Keratinocyte (primary cell): ENCODE results near the gene YAF2. TPM values are rescaled to one million over a fixed set of nuclear protein-coding genes. Genes with fewer than 3 reads are reported as not detected.

ENCODE experiments used
- DNase-seq: peaks from one replicate; pipeline ENCODE4 v3.0.0-alpha.2; 2011; ENCODE audit warnings: low read depth, missing footprints, low spot score
- FAIRE-seq: peaks from 2 replicates; lab custom pipeline; 2011; peaks lifted over from hg19 to GRCh38; lab: Jason Lieb, UNC
- H2AFZ ChIP-seq: 2 replicates; pipeline ENCODE4 v1.6.0; 2012; ENCODE audit warnings: low read length, control low read depth, inconsistent platforms; ENCODE audit not compliant: control insufficient read depth
- H3K27ac ChIP-seq: 2 replicates; pipeline ENCODE4 v1.5.1; 2011; ENCODE audit warnings: low read length; ENCODE audit not compliant: control insufficient read depth, insufficient read depth
- H3K27me3 ChIP-seq: 3 replicates; pipeline ENCODE4 v1.6.0; 2011; ENCODE audit warnings: low read length; ENCODE audit not compliant: control insufficient read depth, insufficient read depth; ENCODE audit errors: extremely low read depth
- H3K36me3 ChIP-seq, 2 experiments: 2 replicates in 1 of 2; 3 replicates in 1 of 2; pipeline ENCODE4 v1.5.1; 2011; ENCODE audit warnings: low read length in 2 of 2, mild to moderate bottlenecking in 1 of 2; ENCODE audit not compliant: control insufficient read depth in 2 of 2, insufficient read depth in 2 of 2; ENCODE audit errors: extremely low read depth in 1 of 2
- H3K4me1 ChIP-seq: 3 replicates; pipeline ENCODE4 v1.5.1; 2011; ENCODE audit warnings: low read length; ENCODE audit not compliant: control insufficient read depth, insufficient read depth; ENCODE audit errors: extremely low read depth
- H3K4me2 ChIP-seq: 3 replicates; pipeline ENCODE4 v1.6.0; 2011; ENCODE audit warnings: low read depth, low read length; ENCODE audit not compliant: control insufficient read depth, insufficient read depth; ENCODE audit errors: extremely low read depth
- H3K4me3 ChIP-seq, 3 experiments: fragments of 200-600 bp in 1 of 3; sonication (generic) in 1 of 3; 2 replicates in 2 of 3; 3 replicates in 1 of 3; pipeline ENCODE4 v1.5.1; 2011 to 2016; ENCODE audit warnings: low read length in 3 of 3, mild to moderate bottlenecking in 3 of 3, control low read depth in 2 of 3, inconsistent platforms in 1 of 3, low read depth in 1 of 3, mixed read lengths in 1 of 3, mixed run types in 1 of 3, moderate library complexity in 1 of 3; ENCODE audit not compliant: control insufficient read depth in 2 of 3, insufficient read depth in 2 of 3; ENCODE audit errors: extremely low read depth in 1 of 3
- H3K79me2 ChIP-seq: 2 replicates; pipeline ENCODE4 v1.6.0; 2012; ENCODE audit warnings: low read length; ENCODE audit not compliant: control insufficient read depth, insufficient read depth
- H3K9ac ChIP-seq: 3 replicates; pipeline ENCODE4 v1.6.0; 2011; ENCODE audit warnings: low read length; ENCODE audit not compliant: control insufficient read depth, insufficient read depth; ENCODE audit errors: extremely low read depth
- H3K9me1 ChIP-seq: 3 replicates; pipeline ENCODE4 v1.6.0; 2011; ENCODE audit warnings: low read length; ENCODE audit not compliant: control insufficient read depth, insufficient read depth; ENCODE audit errors: extremely low read depth
- H3K9me3 ChIP-seq: 2 replicates; pipeline ENCODE4 v1.5.1; 2012; ENCODE audit warnings: low read depth, low read length; ENCODE audit not compliant: control insufficient read depth
- H4K20me1 ChIP-seq: 3 replicates; pipeline ENCODE4 v1.6.0; 2011; ENCODE audit warnings: low read length; ENCODE audit not compliant: control insufficient read depth, insufficient read depth; ENCODE audit errors: extremely low read depth
- EZH2 ChIP-seq: IDR thresholded peaks from one replicate; pipeline ENCODE4 v1.6.1; 2012; ENCODE audit warnings: inconsistent platforms, mild to moderate bottlenecking, low read length, moderate library complexity
- dilution Hi-C: fragments of 300-500 bp; cut with MboI; formaldehyde crosslinking; loops from one replicate; pipeline ENCODE4 v1.7.0; 2020; ENCODE audit warnings: low sequenced_read_pairs; ENCODE audit not compliant: extremely low pct_ligation_motif_present
- polyA plus RNA-seq, 5 experiments: library from polyadenylated mRNA; depleted of rRNA in 3 of 5; stranded (reverse) in 3 of 5; stranded (forward) in 1 of 5; unstranded in 1 of 5; fragments of >200 nt; gene quantifications; 1 replicate in 1 of 5; 2 replicates in 3 of 5; 3 replicates in 1 of 5; pipeline versions ENCODE4 v1.2.1 to v1.2.3, GENCODE V29; 2011 to 2012; ENCODE audit warnings: missing spikeins in 2 of 5, low read depth in 1 of 5, low replicate concordance in 1 of 5
- TF ChIP-seq, protein P1 (sequence below), 3 experiments: IDR thresholded peaks in 1 of 3; conservative IDR thresholded peaks in 1 of 3; optimal IDR thresholded peaks in 1 of 3; 2 replicates in 2 of 3; 3 replicates in 1 of 3; pipeline versions ENCODE3 to v1.5.1; 2011; ENCODE audit warnings: low read length in 3 of 3, mild to moderate bottlenecking in 3 of 3, moderate library complexity in 2 of 3, control low read depth in 1 of 3, inconsistent platforms in 1 of 3; ENCODE audit not compliant: insufficient read depth in 2 of 3; ENCODE audit errors: extremely low read depth in 1 of 3

YAF2 gene
- polyA plus RNA-seq, 1 donor (not counting 4 experiments of a cell fraction or from before 2014, with no cell fraction given) = 15.3 TPM

DNA sequence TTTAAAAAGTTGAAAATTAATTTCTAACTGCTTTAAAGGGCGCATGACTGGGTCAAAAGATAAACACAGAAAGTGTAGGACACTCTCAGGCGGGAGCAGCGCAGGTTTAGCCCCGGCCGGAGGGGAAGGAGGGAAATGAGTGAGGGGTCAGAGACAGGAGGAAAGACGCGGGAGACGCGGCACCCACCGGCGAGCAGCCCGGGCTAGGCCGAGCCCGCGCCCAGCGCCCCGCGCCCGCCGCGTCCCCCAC is 94.0 kb downstream of the YAF2 start:
- no peaks in the 10 kb centered on the region for H3K27me3 ChIP-seq
- H3K9me3 ChIP-seq = no peaks in the 10 kb centered on the region
- H3K4me1 ChIP-seq = peaks cover 15% of the 10 kb centered on the region
- no peak for DNase-seq
- H3K9ac ChIP-seq = peak overlapping the region; percentile 76
- dilution Hi-C loops = no loop called here
- peaks cover 49% of the 10 kb centered on the region for H3K79me2 ChIP-seq
- FAIRE-seq = no peak
- peak overlapping the region; percentile 54 to 86 (median 83) for H3K4me3 ChIP-seq
- no peaks in the 10 kb centered on the region for H3K36me3 ChIP-seq
- H3K4me2 ChIP-seq = peak overlapping the region; percentile 87
- peaks cover 3% of the 10 kb centered on the region for H3K9me1 ChIP-seq
- H2AFZ ChIP-seq = peak overlapping the region; percentile 66
- peaks cover 4% of the 10 kb centered on the region for H4K20me1 ChIP-seq
- TF ChIP-seq, protein P1, sequence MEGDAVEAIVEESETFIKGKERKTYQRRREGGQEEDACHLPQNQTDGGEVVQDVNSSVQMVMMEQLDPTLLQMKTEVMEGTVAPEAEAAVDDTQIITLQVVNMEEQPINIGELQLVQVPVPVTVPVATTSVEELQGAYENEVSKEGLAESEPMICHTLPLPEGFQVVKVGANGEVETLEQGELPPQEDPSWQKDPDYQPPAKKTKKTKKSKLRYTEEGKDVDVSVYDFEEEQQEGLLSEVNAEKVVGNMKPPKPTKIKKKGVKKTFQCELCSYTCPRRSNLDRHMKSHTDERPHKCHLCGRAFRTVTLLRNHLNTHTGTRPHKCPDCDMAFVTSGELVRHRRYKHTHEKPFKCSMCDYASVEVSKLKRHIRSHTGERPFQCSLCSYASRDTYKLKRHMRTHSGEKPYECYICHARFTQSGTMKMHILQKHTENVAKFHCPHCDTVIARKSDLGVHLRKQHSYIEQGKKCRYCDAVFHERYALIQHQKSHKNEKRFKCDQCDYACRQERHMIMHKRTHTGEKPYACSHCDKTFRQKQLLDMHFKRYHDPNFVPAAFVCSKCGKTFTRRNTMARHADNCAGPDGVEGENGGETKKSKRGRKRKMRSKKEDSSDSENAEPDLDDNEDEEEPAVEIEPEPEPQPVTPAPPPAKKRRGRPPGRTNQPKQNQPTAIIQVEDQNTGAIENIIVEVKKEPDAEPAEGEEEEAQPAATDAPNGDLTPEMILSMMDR (optimal IDR thresholded peaks at IDR 0.05 in 1 of 3, IDR thresholded peaks at IDR 0.05 in 1 of 3, conservative IDR thresholded peaks at IDR 0.05 in 1 of 3; ENCODE audit: extremely low read depth in 1 of 3, insufficient read depth in 2 of 3, low read length in 3 of 3) = no peak
- TF ChIP-seq EZH2 = no peak
- peak overlapping the region; percentile 66 for H3K27ac ChIP-seq

DNA sequence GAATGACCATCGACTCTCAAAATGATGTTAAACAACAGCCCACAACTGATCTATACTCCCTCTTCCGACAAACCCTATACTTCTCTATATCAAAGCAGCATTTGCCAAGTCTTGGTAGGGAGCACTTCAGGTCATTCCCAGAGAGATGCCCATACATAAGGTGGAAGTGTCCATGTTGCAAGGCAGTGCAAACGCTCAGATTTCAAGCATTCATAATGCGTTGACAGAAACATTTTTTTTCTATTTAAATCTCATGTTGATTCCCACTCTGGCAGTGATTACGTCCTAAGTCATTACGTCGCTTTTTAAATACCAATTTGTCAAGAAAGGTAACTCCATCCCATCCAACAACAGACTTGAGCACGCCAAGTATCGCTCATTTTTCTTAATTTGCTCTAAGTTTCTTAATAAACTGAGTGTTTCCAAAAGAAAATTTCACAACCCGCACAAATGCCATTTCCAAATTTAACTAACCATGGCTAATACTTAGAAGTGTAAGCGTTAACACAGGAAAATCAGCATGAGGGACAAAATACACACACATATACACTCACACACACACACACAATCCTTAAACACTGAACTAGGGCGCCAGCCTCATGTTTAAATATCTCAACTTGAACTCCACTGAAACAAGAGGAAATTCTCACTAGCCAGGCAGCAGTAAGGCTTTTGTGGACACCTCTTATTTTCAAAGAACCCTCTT is 94.4 kb downstream of the YAF2 start:
- dilution Hi-C loops = no loop called here
- H3K4me3 ChIP-seq = peak overlapping the region; percentile 54 to 86 (median 83)
- no peak for DNase-seq

More for the DNA sequence above, 94.4 kb downstream of the YAF2 start:
- no peaks in the 10 kb centered on the region for H3K27me3 ChIP-seq
- H3K27ac ChIP-seq = peak overlapping the region; percentile 66
- H2AFZ ChIP-seq = peak overlapping the region; percentile 76
- no peaks in the 10 kb centered on the region for H3K36me3 ChIP-seq
- H3K4me2 ChIP-seq = peak overlapping the region; percentile 87
- peaks cover 53% of the 10 kb centered on the region for H3K79me2 ChIP-seq
- H3K9me1 ChIP-seq = peaks cover 3% of the 10 kb centered on the region
- peaks cover 15% of the 10 kb centered on the region for H3K4me1 ChIP-seq
- FAIRE-seq = peak; percentile 29
- H3K9me3 ChIP-seq = no peaks in the 10 kb centered on the region
- H3K9ac ChIP-seq = peak overlapping the region; percentile 76
- TF ChIP-seq, protein P1 (optimal IDR thresholded peaks at IDR 0.05 in 1 of 3, IDR thresholded peaks at IDR 0.05 in 1 of 3, conservative IDR thresholded peaks at IDR 0.05 in 1 of 3; ENCODE audit: extremely low read depth in 1 of 3, insufficient read depth in 2 of 3, low read length in 3 of 3) = no peak
- TF ChIP-seq EZH2 = no peak
- H4K20me1 ChIP-seq = peaks cover 4% of the 10 kb centered on the region
